NCI-H748 treated with DMSO at 0.1 percent for 48 hours (cell line): ENCODE results near the gene SGSH.
"Not testable (repeated sequence)": the region's sequence is repeated elsewhere in the genome, so short reads cannot be mapped to it uniquely, and the experiment has no call there.

Experiments used
- DNase-seq: peaks from one replicate; lab custom pipeline; 2025; lab: John Stamatoyannopoulos, UW

The SGSH gene

DNA sequence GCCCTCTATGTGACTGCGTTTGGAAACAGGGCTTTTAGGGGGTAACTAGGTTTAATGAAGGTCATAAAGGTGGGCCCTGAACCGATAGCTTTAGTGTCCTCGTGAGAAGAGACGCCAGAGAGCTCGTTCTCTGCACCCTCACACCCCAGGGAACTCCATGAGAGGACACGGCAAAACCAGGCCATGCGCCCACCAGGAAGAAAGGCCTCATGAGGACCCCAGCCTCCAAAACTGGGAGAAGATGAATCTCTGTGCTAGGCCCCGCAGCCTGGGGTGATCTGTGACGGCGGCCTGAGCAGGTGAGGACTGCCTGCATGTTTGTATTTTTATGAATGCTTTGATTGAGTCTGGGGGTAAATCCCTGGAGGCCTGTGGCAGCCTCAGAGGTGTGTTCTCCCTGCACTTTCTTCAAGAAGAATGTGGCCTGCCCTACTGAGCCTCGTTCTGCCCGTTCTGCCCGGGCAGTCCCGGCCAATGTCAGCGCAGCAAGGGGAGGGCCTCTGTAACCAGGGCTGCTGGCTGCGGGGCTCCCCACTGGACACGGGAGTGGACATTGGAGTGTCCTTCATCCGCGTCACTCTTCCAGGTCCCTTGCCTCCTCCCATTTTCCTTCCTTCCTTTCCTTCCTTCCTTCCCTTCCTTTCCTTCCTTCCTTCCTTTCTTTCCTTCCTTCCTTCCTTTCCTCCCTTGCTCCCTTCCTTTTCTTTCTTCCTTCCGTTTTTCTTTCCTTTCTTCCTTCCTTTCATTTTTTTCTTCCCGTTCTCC, 33.7 kb upstream of the SGSH start:
- no peak for DNase-seq

DNA sequence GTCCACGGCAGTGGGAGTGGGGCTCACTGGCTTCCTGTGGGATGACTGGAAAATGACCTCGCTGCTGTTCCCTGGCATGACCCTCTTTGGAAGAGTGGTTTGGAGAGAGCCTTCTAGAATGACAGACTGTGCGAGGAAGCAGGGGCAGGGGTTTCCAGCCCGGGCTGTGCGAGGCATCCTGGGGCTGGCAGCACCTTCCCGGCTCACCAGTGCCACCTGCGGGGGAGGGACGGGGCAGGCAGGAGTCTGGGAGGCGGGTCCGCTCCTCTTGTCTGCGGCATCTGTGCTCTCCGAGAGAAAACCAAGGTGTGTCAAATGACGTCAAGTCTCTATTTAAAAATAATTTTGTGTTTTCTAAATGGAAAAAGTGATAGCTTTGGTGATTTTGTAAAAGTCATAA, 32.7 kb upstream of the SGSH start:
- no peak for DNase-seq

DNA sequence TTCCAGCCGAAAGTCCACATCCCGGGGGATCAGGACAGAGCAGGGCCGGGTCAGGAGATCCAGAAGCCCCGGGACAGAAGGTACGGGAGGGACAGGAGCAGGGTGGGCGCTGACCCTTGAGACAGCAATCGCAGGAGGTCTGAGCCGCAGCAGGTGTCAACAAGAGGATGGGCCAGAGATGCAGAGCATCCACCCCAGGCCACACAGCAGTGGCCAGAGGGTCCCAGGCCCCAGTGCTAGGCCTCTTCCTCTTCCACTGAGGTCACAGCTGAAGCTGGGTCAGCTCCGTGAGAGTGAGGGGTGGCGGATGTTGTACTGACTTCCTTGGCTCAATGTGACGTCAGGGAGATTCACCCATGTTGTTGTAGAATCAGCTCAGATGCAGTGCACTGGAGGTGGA, 31.8 kb upstream of the SGSH start:
- no peak for DNase-seq

DNA sequence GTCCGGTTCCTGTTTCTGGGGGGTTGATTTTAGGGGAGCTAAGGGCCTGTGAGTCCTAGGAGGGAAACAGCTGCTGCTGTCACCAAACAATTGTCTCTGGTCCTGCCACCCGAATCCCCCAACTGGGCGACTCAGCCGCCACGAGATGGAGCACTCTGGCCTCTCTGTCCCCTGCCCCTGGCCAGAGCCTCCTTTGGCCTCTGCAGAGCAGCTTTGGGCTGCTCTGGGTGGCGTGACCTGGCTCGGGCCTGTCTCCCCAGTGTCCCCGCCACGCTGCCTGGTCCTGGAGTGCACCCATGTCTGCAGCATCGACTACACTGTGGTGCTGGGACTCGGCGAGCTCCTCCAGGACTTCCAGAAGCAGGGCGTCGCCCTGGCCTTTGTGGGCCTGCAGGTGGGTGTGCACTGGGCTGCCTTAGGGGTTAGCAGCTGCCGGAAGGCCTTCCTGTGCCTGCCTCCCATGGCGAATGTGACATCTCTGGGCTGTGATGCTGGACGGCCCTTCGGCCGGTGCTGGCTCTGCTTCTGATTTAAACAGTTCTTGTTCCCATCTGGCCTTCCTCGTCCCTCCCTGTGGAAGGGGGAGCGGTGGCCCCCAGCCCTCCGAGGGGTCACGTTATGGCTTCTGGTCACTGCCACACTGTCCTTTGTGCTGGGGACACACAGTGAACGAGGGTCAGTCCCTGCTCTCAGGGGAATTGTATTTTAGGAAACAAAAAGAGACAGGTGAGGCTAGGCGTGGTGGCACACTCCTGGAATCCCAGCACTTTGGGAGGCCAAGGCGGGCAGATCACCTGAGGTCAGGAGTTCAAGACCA, 29.0 kb upstream of the SGSH start:
- no peak for DNase-seq

DNA sequence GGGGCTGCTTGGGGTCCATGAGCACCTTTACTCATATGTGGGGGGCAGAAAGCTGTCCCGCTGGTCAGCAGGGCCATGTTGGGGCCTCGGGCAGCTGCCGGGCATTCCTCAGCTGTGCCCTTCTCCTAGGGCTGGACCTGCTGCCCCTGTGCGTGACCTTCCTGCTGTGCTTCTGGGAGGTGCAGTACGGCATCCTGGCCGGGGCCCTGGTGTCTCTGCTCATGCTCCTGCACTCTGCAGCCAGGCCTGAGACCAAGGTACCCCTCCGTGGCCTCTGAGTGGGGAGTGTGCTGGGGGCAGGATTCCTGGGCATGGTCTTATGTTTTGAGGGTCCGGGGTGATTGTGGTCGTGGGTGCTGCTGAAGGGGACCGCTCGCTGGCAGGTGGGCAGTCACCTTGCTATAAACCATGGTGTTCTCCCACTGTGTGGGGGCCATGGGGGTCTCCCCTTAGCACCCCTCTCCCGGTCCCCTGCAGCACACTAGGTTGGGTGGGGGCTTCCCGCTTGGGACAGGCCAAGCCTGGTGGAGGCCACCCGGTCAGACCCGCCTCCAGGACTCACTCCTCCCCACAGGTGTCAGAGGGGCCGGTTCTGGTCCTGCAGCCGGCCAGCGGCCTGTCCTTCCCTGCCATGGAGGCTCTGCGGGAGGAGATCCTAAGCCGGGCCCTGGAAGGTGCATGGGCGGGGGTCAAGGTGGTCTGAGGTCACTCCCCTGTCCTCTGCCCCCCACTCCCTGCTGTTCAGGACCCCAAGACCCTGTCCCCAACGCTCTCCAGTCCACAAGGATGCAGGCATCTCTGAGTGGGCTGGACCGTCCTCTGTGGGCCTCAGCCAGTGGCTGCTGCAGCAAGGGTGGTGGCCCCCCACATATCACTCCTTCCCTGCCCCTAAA, 28.1 kb upstream of the SGSH start:
- no peak for DNase-seq

DNA sequence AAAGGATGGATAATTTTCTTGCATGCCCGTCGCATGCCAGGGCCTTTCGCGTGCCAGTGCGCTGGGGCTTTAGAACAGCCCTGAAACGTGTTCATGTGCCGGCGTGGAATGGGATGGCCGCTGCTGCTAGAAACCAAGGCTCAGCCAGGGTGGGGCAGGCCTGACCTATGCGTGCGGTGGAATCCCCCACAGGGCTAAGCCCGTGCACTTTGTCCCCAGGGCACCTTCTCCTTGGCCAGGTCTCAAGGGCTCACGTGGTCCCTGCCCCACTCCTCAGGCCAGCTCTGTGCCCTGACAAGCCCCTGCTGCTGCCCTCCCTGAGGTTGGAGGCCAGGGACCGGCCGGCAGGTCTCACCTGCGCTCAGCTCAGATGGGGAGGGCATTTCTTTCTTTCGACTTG, 27.4 kb upstream of the SGSH start:
- no peak for DNase-seq

DNA sequence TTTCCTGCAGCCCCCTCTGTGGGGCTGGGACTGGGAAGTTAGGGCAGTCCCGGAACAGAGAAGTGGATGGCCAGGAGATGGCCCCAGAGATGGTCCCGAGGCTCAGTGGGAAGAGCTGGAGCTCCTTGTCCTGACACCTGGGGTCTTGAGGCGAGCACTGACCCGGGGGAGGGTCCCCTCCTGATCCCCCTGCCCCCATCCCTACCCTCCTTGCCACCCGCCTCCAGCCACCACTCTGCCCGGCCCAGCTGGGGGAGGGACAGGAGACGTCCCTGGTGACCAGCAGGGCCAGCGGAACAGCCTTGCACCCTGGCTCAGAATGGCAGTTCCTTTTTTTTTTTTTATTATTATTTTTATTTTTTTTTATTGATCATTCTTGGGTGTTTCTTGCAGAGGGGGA, 26.6 kb upstream of the SGSH start:
- no peak for DNase-seq

DNA sequence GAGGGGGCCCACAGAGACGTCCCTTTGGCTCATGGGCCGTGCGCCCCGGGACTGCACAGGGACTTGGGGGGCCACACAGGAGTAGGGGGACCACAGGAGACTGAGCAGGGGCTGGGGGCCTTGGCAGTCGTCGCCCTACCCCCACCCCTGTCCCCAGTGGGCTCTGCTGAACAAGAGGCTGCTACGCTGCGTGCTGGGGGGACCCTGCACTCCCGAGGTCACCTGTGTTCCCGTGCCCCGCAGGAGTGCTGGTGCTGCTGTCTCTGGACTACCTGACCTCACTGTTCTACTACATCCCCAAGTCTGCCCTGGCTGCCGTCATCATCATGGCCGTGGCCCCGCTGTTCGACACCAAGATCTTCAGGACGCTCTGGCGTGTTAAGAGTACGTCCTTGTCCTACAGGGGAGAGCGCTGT, 26.1 kb upstream of the SGSH start:
- DNase-seq = no peak

DNA sequence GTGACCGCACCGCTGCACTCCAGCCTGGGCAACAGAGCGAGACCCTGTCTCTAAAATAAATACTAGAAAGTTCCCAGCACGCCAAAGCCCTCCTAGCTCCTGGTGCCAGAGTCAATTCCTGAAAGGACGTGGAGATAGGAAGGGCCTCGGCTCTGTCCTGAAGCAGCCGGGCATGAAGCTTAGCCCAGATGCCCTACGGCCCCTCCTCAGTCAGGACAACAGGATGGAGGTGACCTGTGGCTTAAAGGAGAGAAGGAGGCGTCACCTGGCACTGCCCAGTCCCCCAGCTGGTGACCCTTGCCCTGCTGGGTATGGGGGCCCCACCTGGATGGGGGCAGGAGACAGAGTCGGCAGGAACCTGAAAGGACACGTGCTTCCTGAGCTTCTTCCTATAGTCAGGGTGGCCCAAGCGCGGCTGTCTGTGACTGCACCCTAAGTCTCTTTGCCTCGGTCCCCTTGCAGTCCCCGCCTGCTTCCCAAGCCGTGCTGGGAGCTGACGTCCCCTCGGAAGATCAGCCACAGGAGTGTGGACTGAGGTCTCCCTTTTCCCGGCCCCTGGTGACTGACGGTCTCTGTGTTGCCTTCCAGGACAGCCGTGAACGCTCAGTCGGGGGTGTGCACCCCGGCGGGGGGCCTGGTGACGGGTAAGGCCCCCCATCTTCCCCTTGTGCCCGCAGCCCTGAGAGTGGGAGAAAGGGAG, 25.6 kb upstream of the SGSH start:
- DNase-seq = no peak

DNA sequence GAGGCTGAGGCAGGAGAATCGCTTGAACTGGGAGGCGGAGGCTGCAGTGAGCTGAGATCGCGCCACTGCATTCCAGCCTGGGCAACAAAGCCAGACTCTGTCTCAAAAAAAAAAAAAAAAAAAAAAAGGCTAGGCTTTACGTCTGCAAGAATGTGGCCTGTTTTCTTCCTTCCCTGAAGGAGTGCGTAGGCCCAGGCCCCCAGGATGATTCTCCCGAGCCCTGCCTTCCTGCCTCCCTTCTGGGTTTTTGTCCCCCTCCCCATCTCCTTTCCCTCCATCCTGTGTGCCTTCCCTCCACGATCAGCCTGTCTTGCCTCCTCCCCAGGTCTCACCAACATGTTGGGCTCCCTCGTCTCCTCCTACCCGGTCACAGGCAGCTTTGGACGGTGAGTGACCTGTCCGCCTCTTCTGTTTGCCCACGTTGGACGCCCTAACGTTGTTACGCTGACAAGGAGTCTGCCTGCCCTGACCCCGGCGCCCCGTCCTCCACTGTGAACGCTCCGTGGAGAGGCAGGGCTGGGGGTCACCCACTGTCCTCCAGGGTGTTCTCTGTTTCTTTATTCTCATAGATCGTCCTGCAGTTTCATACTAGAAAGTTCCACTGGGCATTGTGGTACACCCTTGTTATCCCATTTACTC, 24.9 kb upstream of the SGSH start:
- no peak for DNase-seq

DNA sequence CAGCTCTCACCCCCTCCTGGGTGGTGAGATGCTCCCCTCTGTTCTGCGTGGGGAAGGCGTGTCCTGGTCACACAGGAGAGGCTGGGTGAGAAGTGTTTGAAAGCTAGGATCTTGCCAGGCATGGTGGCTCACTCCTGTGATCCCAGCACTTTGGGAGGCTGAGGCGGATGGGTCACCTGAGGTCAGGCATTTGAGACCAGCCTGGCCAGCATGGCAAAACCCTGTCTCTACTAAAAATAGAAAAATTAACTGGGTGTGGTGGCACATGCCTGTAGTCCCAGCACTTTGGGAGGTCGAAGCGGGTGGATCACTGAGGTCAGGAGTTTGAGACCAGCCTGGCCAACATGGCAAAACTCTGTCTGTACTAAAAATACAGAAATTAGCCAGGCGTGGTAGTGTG, 24.3 kb upstream of the SGSH start:
- DNase-seq = not testable (repeated sequence)

DNA sequence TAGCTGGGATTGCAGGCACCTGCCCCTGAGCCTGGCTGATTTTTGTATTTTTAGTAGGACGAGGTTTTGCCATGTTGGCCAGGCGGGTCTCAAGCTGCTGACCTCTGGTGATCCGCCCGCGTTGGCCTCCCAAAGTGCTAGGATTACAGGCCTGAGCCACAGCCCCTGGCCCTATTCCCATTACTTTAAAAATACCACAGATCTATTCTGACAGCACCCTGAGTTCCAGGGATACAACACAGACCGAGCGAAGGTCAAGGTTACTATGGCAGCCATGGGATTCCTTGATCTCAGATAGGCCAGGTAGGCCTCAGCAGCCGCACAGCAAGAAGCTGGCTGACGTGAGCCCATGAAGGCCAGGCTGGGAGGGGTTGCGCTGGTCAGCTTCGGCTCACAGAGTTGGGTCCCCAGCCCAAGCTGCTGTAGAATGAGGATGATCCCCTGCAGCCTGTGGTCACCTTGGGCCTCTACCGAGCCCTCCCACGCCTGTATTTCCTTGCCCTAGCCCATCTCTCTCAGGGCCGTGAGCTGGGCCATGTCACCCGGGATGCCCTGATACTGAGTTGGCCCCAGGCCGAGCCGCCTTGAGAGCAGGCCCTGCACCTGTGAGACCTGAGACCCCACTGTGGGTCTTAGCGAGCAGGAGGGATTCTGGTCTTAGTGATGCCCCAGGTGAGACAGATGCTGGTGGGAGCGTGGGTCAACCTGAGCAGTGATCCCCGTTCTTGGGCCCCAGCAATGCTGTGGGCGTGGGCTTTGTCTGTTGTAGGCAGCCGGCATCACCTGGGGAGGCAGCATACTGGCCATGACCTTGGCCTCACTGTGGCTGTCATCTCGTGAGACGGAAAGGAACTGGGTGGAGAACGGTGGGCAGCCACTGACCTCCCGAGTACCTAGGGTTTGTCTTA, 23.6 kb upstream of the SGSH start:
- DNase-seq = no peak

DNA sequence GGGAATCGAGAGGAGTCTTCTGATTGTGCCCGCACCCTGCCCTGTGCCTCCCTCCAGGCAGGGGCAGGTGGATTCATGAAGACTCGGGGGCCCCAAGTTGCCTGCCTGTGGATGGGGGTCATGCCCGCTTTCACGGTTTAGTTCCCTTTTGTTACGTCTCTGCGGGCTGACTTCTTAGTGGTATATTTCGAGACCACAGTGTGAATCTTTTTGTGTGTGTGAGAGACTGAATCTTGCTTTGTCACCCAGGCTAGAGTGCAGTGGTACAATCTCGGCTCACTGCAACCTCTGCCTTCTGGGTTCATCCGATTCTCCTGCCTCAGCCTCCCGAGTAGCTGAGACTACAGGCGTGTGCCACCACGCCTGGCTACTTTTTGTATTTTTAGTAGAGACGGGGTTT, 22.4 kb upstream of the SGSH start:
- DNase-seq = no peak

DNA sequence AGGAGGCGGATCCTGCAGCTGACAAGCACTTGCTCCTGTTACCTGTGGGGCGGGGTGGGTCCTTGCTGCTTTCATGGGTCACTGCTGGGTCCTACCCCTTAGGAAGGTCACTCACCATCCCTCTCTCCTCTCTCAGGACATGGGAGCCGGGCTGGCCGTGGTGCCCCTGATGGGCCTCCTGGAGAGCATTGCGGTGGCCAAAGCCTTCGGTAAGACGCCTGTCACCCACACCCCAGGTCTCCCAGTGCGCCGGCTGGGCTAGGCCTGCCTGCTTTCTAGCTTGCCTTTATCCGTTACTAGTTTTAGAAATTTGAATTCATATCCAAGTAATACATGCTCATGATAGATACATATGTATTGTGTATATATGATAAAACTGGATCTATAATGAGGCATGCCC, 17.3 kb upstream of the SGSH start:
- DNase-seq = no peak

DNA sequence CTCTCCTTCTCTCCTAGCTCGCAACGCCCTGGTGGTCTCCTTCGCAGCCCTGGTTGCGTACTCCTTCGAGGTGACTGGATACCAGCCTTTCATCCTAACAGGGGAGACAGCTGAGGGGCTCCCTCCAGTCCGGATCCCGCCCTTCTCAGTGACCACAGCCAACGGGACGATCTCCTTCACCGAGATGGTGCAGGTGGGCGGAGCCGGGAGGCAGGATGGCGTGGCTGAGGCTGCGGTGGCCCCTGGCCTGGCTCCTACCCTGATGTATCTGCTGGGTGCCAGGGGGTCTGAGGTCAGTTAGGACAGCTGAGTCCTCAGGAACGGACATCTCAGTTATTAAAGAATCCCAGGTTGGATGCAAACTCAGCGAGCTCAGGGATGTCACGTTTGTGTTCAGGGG, 16.8 kb upstream of the SGSH start:
- DNase-seq = no peak

DNA sequence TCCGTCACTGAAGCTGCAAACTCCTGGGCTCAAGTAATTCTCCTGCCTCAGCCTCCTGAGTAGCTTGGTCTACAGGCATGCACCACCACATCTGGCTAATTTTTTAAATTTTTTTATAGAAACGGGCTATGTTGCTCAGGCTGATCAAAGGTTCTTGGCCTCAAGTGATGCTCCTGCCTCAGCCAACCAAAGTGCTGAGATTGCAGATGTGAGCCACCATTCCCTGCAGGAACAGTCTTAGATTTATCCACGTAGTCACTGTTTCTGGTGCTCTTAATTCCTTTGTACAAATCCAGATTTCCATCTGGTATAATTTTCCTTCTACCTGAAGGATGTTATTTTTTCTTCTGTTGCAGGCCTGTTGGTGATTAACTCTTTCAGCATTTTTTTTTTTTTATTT, 13.1 kb upstream of the SGSH start:
- no peak for DNase-seq

DNA sequence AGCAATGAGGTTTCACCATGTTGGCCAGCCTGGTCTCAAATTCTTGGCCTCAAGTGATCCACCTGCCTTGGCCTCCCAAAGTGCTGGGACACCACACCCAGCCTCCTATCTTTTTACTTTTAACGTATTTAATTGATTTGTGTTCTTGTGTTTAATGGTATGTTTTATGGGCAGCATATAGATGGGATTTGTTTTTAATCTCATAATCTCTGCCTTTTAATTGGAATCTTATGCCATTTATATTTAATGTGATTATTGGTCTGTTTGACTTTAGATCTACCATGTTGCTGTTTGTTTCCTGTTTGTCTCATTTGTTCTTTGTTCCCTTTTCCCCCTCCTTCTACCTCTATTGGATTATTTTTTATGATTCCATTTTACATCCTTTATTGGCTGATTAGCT, 12.3 kb upstream of the SGSH start:
- DNase-seq = no peak

DNA sequence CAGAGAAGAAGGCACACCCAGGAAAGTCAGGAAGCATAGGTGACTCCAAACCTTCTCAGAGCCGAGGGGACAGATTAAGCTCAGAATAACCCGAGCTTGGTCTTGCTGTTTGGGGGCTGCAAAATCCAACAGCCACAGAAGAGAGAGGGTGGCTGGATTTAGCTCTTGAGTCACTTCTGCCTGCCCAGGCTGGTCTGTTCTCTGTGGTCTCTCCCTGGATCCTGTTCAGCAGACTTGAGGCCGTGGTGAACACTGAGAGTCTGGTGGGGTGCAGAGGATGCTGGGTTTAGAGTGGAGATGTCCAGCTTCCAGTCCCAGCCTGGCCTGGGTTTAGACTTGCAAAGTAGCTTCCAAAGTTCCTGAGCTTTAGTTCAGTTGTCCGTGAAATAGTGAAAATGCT, 8.9 kb upstream of the SGSH start:
- no peak for DNase-seq

DNA sequence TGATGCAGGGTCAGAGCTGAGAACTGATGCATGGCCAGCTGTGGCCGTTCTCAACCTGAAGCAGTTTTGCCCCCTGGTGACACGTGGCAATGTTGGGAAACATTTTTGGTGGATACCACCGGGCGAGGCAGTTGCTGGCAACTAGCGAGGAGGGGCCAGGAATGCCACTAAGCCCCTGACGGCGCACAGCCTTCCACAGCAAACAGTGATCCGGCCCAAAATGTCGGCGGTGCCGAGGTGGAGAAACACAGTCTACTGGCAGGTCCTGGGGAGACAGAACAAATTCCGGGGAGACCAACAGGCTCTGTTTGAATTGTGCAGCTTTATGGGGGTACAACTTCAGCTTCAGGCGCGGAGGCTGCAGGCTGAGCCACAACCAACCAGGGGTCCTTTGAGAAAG, 8.3 kb upstream of the SGSH start:
- DNase-seq = no peak

DNA sequence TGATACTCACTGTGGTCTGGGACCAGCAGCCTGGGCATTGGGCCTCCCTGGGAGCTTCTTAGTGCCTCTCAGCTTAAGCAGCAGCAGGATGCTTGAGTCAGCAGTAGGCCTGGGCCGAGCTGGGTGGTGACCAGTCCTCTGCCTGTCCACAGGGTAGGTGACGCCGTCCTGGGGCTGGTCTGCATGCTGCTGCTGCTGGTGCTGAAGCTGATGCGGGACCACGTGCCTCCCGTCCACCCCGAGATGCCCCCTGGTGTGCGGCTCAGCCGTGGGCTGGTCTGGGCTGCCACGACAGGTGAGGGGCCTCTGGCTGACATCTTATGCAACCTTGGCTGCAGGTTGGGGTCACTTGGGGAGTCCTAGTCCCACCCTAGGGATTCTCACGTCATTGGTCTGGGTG, 7.5 kb upstream of the SGSH start:
- DNase-seq = no peak
